GM19043 (cell line): ENCODE results near the gene TRIM72.
"Not testable (repeated sequence)": the region's sequence is repeated elsewhere in the genome, so short reads cannot be mapped to it uniquely, and the experiment has no call there.

Experiments used
- ATAC-seq: cut with Tn5 transposase; IDR thresholded peaks from one replicate; pipeline ENCODE4 v1.9.1; 2021; ENCODE audit warnings: low read depth; ENCODE audit not compliant: unreplicated experiment

TRIM72 gene

DNA sequence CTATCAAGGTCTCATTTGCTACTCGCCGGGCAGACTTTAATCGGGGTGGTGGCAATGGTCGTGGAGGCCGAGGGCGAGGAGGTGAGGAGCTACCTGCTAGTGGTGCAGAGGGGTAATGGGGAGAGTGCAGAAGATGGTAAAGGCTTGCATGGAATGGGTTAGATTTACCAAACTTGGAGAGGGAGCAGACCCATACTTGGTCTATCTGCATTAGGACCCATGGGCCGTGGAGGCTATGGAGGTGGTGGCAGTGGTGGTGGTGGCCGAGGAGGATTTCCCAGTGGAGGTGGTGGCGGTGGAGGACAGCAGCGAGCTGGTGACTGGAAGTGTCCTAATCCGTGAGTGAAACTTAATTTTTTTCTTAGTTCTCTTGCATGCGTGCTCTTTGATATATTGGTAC, 23.9 kb upstream of the TRIM72 start:
- no peak for ATAC-seq

GRCh38 chr16:31190818-31191444, 23.0 kb upstream of the TRIM72 start:
- ATAC-seq = no peak

- ATAC-seq = no peak
These were observed 22.1 kb upstream of the TRIM72 start for GRCh38 chr16:31191697-31192428.

DNA sequence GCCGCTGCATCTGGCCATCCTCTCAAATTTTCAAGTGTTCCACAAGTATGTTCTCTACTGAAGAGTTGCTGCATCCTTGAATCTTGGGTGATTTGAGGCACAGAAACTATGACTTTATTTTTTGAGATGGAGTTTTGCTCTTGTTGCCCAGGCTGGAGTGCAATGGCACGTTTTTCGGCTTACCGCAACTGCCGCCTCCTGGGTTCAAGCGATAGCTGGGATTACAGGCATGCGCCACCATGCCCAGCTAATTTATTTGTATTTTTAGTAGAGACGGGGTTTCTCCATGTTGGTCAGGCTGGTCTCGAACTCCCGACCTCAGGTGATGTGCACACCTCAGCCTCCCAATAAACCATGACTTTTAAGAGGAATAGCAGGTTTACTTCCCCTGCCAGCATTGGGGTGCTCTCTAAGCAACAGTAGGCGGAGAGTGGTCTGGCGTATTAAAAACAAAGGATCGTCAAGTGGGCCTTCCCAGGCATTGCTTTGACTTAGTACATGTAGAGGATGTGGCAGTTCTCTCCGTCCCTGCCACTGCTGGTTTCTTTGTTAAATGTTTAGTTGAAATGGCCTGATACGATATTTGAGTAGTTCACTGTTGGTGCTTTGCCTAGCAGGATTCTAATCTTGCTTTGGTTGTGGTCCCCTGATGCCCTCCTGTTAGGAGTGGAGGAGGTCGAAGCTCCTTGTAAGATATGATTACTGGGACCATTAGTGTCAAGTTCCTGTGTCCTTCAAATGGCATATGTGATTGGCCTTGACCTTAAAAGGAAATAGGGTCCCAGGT, 20.9 kb upstream of the TRIM72 start:
- ATAC-seq = no peak

- ATAC-seq = no peak
These were observed 20.0 kb upstream of the TRIM72 start for GRCh38 chr16:31193874-31194273.

DNA sequence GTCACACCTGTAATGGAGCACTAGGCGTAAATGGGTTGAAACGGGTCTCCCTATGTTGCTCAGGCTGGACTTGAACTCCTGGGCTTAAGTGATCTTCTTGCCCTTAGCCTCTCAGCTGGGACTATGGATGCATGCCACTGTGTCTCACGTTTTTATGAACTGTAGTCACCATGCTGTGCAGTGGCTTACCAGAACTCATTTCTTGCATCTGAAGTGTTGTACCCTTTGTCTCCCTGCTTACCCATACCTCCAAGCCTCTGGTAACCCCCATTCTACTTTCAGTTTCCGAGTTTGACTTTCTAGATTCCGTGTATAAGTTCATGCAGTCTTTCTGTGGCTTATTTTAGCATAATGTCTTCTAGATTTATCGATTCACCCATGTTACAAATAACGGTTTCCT, 19.0 kb upstream of the TRIM72 start:
- no peak for ATAC-seq

DNA sequence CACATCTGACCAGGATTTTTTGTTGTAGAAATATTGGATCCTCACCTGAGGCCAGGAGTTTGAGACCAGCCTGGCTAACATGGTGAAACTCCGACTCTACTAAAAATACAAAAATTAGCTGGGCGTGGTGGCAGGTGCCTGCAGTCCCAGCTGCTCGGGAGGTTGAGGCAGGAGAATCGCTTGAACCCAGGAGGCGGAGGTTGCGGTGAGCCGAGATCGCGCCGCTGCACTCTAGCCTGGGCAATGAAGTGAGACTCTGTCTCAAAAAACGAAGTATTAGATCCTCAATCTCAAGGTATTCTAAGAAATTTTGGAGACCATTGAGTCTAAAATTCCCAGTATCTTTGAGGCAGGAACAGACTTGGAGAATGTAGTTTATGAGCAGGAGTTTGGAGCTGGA, 18.1 kb upstream of the TRIM72 start:
- not testable (repeated sequence) for ATAC-seq

- no peak for ATAC-seq
These were observed 17.4 kb upstream of the TRIM72 start for GRCh38 chr16:31196324-31197088.

DNA sequence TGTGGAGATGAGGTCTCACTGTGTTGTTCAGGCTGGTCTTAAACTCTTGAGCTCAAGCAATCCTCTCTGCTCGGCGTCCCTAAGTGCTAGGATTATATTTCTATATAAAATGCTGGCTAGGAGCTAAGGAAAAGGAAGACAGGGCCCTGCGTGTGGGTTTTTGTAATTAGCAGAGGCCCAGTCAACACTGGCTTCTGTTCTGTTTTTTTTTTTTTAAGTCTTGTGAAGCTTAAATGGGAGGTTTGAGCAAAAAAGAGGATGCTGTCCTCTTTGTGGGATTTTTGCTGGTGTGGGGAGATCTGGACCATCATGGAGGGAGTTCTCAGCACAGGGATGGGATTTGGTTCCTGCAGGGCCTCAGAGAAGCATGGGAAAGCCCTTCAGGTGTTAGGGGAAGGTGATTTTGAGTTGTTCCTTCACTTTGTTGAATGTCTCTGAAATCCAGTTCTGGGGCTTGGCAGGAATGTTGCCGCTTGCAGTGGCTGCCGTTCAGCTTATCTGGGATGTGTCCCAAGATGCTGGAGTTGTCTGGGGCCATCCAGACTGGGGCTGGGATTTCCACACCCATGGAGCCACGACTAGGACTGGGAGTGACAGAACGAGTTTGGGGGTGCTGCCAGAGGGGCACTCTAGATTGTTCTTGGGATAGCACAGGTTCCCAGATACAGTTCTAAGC, 15.6 kb upstream of the TRIM72 start:
- ATAC-seq = no peak

- ATAC-seq = no peak
These were observed 14.4 kb upstream of the TRIM72 start for GRCh38 chr16:31199430-31200041.

DNA sequence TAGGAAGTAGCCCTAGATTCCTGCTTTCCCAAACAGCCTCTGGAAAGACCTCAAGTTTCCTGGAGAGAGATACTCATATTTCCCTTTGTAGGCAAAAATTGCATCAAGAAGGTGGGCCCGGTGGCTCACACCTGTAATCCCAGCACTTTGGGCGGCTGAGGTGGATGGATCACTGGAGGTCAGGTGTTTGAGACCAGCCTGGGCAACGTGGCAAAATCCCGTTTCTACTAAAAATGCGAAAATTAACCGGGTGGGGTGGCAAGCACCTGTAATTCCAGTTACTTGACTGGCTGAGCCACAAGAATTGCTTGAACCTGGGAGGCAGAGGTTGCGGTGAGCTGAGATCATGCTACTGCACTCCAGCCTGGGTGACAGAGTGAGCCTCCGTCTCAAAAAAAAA, 13.8 kb upstream of the TRIM72 start:
- ATAC-seq = not testable (repeated sequence)

DNA sequence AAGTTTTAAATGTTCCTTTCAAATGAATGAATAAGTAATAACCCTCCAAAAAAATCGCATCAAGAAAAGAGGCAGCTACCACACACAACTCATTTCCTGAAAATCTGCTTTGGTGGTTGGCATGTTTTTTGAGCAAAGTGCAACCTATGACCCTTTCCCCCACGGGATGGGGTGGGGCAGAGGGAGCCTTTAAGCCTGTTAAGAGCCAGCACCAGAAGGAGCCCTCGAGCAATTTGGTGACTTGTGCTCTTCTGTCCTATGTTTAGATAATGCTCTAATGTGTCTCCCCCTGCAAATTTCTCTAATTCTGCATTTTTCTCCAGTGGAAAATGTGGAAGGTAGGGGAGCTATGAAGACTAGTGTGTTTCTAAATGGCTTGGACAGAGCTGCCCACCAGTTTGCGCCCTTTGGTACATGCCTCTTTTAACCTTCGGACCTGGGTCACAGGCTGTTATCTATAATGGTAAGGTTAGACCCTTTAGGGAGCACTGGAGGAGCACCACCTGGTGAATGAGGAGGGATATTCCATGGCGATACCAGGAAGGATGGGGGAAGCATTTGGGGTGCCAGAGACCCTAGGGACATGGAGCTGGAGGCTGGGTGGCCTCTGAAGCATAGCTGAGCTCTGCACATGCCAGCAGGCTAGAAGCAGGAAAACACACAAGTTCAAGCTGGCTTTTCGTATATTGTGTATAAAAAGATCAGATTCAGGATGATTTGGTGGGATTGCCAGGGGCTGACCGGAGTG, 12.9 kb upstream of the TRIM72 start:
- ATAC-seq = no peak

GRCh38 chr16:31201582-31202413, 12.1 kb upstream of the TRIM72 start:
- peak; percentile 61 for ATAC-seq

- peak; percentile 37 for ATAC-seq
These were observed 11.2 kb upstream of the TRIM72 start, which contains the start of gene PYCARD for GRCh38 chr16:31202414-31203375. PYCARD (minus strand) TSS chr16:31202760; CDS start chr16:31202690, 70 bp downstream.

DNA sequence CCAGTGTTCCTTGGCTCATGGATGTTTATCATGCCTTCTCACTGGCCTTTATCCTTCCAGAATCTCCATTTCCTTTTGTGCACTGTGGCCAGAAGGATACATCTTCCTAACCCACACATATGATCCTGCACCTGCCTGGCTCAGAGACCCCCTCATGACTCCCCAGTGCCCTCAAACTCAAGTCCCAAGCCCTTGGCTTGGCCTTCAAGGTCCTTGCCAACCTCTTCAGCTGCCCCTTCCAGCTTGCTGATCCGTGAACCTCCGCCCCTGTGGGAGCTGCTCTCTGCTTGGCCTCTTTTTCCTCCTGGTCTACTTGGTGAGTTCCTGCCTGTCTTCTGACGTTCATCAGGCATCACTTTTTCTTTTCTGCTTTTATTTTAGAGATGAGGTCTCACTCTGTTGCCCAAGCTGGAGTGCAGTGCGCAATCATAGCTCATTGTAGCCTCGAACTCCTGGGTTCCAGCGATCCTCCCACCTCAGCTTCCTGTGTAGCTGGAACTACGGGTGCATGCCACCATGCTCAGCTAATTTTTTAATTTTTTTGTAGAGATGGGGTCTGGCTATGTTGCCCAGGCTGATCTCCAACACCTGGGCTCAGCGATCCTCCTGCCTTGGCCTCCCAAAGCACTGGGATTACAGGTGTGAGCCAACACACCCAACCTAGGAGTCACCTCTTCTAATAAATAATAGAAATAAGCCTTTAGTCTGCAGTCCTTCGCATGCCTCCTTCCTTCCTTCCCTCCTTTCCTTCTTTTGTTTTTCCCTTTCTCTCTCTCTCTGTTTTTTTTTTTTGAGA, 8.8 kb upstream of the TRIM72 start:
- ATAC-seq = no peak

GRCh38 chr16:31206776-31207175, 7.1 kb upstream of the TRIM72 start:
- ATAC-seq = no peak
